T-helper 1 cell treated with Interleukin-12 subunit alpha and Interleukin-12 subunit beta and Interleukin-4 antibody, amounts not matched to agents 30 ng/mL and 1 ng/mL, for 36 hours (primary cell): Measurements from ENCODE around the gene SRGN. TPM values are rescaled to one million over a fixed set of nuclear protein-coding genes. Genes with fewer than 3 reads are reported as not detected.

Source experiments
- intact Hi-C: fragments of 100-400 bp; cut with micrococcal nuclease; formaldehyde crosslinking; loops from one replicate; pipeline ENCODE4 v1.15.1; 2024
- total RNA-seq: library from RNA; stranded (reverse); gene quantifications from 2 replicates; pipeline ENCODE4 v1.2.3, GENCODE V29; 2022

The SRGN gene
- total RNA-seq, 1 donor from 2014 or later, result 300 TPM

DNA sequence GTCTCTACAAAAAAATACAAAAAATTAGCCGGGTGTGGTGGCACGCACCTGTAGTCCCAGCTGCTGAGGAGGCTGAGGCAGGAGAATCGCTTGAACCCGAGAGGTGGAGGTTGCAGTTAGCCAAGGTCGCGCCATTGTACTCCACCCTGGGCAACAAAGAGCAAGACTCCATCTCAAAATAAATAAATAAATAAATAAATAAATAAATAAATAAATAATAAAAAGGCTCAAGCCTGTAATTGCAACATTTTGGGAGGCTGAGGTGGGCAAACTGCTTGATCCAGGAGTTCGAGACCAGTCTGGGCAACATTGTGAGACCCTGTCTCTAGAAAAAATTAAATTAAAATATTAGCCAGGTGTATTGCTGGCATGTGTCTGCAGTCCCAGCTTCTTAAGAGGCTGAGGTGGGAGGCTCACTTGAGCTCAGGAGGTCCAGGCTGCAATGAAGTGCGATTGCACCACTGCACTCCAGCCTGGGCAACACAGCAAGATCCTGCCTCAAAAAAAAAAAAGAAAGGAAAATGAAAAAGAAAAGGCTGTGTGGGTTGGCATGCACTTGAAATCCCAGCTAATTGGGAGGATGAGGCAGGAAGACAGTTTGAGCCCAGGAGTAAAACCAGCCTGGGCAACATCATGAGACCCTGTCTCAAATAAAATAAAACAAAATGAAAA is 27.6 kb upstream of the SRGN start:
- intact Hi-C loops, result no loop called here

DNA sequence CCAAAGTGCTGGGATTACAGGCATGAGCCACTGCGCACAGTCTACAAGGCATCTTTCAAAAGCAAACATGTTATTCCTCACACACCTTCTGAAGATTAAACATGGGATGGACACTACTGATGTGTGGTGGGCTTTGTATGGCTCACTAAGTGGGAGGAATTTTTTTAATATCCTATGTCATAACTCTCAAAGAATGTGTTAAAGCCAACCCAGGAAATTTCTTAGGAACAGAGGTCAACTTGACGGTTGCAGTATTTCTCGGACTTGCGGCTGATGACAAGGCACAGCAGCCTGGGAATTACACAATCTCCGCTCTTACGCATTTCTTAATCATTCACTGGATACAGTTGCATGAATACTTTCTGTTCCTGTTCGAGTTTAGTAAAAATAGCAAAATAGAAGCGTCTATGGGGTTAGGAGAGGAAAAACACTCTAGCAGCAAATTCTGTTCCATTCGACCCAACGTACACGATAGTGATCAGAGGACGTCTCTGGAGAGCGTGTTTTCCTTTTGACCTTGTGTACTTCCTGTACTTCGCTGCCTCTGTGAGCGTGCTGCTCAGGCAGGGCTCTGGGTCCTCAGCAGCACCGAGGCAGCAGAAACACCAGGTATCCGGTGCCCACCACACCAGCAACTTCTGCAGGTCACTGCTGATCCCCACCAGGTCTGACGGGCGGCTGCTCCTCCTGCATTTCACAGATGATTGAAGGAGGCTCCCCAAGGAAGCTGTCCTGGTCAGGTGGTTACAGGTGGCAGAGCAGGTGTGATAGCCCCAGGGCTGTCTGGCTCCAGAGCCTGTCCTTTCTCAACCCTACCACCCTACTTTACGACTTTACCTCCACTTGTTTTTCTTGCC is 26.4 kb upstream of the SRGN start:
- intact Hi-C loops, result no loop called here

DNA sequence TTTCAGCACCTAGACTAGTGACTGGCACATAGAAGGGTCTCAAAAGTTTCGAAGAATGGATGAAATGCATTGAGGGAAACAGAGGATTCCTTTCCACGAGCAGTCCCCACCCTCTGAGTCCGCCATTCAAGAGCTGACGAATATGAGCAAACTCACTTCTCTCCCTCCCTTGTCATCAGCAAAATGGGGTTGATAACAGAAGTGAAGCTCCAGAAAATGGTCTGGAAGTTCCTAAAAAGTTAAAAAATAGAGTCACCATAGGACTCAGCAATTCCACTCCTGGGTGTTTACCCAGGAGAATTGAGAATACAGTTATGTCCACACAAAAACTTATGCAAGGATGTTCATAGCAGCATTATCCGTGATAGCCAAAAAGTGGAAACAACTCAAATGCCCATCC is 25.0 kb upstream of the SRGN start:
- intact Hi-C loops, result no loop called here

DNA sequence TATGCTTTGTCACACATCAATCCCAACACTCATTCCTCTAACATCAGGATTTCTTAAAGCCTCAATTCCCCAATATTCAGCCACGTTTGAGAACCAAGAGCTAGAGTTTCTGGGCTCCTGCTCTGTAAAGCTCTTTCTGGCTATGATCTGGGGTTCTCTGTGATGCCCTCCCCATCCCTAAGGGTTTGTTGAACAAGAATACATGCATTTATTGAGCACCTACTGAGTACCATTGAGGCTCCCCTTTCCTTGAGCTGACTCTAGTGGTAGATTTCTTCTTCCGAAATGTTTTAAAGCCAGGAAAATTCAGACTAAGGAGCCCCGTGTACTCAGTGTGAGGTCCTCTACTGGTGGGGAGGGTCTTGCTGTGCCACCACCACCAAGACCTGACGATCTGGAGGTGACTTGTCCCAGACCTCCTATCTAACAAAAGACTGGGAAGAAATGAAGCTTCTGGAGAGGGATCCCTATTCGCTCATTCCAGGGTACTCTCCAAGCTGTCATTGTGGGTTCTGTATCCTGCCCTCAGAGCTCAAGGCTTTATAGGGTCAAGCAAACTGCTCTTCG is 23.1 kb upstream of the SRGN start:
- intact Hi-C loops, result no loop called here

DNA sequence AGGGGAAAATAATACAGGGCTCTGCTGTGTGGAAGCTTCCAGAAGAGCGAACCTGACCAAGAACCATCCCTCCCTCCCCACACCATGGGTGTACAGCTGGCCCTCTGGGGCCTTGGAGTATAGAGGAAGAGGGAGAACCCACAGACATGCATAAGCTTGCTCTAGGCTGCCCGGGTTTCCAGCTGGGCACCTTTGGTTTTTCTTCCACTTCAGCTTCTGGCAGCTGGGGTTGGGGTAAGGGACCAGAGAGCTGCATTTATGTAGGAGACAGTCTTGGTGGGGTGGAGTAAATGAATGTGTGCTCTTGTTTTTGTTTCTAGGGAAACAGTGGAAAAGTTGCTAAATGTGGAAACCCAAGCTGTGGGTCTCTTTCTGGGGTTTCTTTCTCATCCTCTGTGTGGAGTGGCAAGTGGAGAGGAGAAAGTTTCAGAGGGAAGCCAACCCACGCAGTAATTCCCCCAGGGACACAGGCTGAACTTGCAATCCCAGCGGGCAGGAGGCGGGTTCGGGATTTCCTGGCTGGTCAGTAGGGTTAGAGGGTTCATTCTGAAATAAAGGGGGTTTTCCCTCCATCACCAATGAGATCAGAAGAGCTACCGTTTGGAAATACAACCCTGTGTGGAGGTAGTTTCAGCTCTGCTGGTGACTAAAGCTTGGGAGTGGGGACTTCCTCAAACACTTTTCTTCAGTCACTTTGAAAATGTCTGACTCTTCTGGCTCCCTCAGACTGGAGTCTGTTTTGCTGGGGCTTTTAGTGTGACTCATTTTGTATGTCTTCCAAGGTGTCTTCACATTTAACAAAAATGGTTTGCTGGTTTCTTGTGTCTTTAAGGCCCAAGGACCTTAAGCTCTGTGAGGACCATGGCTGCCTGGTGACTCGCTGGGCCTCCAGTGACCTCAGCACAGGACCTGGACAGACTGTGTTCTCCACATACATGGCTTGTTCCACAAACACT is 22.2 kb upstream of the SRGN start:
- intact Hi-C loops, result loop anchor here (1.0 kb wide), 3 partner anchors 10 to 22 kb away; no protein-coding TSS in a partner anchor

DNA sequence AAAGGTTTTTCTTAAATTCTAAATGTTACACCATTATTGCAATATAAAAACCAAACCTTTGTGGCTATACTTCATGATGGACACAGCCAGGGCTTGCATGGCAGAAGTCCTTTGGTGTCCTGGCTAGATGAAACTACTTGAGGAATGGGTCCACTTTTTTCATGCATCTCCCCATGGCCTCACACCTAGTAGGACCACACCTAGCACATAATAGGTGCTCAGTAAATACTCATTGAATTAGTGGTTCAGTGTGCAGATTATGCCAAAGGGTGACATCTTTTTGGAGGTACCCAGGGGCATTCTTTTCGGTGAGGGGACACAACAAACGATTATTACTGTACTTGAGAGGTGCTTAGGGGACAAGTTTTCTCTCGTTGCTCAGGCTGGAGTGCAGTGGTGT is 20.7 kb upstream of the SRGN start:
- intact Hi-C loops, result no loop called here

DNA sequence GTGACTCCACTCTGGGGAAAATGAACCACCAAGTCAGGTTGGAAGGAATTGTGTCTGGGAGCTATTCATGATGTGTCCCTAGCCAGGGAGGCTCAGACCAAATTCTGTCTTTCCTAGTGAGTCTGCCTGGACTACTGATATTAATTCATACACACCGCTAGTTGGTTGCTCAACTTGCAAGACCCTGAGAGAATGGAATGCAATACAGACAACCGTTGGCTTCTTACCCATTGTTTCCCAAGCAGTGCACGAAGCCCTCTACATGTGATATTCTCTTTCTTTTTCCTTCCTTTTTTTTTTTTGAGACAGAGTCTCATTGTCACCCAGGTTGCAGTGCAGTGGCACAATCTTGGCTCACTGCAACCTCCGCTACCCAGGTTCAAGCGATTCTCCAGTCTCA is 19.4 kb upstream of the SRGN start:
- intact Hi-C loops, result no loop called here

DNA sequence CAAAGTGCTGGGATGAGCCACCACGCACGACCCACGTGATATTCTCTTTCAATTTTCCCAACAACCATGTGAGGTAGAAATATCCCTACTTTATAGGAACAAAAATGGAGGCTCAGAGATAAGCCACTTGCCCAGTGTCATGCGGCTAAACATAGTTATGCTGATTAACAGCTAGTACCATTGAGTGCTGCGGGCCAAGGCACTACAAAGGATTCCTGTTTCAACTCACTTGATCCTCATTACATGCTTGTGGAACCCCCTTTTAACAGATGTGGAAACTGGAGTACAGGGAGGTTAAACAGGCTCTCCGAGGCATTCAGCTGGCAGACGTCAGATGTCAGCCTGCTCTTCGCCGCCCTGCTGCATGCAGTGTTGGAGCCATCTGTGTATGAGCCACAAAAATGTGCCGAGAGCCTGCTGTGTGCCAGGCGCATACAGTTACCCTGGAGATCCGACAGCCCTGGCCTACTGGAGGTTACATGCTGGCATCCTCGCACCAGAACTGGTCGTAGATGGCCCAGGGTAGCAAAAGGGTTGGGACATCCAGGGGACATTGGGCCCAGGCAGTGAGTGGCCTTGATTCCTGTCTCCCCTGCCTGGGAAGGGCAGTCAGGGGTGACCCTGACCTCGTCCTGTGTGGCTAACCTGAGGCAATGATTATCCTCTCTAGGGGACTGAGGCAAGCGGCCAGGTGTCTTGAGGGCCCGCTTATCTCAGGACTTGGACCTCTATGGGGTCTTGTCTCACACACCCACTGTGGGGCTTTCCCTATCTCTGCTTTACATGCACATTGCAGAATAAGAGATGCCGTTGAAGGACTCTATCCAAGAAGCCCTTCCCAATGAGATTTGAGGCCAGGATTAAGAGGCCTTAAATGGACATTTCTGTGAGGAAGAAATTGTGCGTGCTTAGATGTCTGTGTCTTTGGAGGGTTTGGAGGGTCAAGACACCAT is 18.5 kb upstream of the SRGN start:
- intact Hi-C loops, result no loop called here

DNA sequence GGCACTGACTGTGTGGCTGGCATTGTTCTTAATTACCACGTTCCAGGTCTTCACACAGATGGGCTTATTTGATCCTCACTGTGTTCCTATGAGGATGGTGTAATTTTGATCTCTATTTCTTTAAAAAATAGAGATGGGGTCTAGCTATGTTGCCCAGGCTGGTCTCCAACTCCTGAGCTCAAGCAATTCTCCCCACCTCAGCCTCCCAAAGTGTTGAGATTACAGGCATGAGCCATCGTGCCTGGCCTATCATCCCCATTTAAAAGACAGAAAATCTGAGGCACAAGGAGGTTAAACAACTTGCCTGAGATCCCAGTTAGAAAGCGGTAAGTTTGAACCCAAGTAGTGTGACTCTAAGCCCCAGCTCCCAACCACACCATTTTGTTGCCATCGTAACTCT is 17.0 kb upstream of the SRGN start:
- intact Hi-C loops, result no loop called here

DNA sequence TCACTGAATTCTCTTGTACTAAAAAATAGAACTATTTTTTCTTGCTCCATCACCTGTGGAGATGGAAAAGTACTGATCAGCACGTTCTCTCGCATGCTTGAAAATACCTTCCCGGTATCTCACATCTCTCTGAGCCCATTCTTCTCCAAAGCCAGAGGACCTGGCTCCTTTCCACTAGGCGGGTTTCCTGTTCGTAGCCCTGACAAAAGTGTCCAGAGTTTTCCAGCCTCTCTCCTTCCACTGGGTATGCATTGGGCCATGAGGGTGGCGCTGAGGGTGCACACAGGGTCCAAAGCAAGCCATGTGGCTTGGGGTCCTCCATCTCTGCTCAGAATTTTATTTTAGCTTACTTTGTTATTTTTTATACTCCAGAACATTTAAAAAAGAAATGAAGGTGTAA is 16.3 kb upstream of the SRGN start:
- intact Hi-C loops, result no loop called here

DNA sequence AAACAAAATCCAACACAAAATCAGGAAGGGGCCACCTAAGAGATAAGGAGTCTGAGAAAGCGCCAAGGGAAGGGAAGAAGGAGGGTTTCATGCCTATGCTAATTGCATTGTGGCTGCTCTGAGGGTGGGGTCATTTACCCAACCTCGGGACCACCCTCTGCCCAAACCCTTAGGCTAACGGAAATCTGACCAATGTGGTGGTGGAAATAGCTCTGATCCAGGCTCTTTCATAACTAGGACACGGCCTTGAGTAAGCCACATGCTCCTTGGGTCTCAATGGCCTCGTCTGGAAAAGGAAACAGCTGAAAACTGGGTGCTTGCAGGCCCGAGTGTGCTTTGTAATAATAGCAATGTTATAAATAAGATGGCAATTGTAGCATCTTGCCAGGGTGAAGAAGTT is 14.9 kb upstream of the SRGN start:
- intact Hi-C loops, result no loop called here

DNA sequence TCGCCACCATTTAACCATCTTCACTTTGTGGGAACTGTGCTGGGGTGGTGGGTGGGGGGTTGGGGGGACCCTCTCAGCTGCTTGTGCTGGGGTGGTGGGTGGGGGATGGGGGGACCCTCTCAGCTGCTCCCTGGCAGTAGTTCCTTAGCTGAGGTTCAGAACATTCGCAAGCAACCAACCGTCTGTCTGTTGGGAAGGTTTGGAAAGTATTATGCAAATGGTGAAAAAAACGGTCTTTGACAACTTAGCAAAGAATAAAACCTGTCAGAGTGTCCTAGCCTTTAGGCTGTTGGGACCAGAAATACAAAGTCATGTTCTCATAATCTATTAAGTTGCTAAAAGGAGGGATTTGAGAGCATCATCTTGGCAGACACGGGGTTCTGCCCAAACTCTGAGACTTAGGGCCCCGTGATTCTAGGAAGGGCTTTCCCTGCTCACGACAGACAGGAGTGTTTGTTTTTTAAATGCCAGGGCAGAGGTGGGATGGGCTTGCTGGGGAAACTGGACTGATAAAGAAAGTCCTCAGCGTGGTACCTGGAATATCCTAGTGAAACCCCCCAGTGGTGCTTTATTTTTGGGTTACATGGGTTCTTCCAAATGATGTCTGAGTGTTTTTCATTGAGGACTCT is 14.1 kb upstream of the SRGN start:
- intact Hi-C loops, result no loop called here

DNA sequence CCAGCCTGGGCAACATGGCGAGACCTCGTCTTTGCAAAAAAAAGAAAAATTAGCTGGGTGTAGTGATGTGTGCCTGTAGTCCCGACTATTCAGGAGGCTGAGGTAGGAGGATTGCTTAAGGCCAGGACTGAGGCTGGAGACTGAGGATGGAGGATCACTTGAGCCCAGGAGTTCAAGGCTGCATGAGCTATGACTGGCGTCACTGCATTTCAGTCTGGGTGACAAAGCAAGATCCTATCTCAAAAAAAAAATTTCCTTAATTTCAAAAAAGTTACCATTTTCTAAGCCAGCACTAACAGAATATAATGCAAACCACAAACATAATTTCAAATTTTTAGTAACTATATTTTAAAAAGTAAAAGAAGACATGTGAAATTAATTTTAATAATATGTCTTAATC is 13.4 kb upstream of the SRGN start:
- intact Hi-C loops, result no loop called here

DNA sequence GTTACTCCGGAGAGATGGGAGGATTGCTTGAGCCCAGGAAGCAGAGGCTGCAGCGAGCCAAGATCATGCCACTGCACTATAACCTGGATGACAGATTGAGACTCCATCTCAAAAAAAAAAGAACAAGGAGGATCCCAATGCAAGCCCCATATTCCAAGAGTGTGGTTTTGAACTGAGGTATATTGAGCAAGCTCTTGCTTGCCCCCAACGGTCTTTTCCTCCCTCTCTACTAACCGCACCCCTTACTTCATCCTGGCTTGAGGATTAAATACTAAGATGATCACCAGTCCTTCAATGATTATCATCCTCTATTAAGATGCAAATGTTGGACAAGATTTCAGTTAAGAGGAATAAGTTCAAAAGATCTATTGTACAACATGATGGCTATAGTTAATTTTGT is 12.5 kb upstream of the SRGN start:
- intact Hi-C loops, result no loop called here

DNA sequence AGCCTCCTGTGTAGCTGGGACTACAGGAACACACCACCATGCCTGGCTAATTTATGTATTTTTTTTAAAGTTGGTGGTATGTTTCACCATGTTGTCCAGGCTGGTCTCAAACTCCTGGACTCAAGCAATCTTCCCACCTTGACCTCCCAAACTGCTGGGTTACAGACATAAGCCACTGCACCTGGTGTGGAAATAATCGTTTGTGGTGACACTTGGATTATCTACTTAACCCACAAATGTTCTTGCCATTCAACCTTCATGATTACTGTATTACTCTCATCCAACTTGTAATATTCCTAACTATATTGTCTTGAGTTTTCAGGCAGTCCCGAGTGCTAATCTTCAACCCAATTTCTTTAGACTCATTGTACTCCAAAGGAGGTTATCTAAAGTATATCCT is 9.6 kb upstream of the SRGN start:
- intact Hi-C loops, result no loop called here

DNA sequence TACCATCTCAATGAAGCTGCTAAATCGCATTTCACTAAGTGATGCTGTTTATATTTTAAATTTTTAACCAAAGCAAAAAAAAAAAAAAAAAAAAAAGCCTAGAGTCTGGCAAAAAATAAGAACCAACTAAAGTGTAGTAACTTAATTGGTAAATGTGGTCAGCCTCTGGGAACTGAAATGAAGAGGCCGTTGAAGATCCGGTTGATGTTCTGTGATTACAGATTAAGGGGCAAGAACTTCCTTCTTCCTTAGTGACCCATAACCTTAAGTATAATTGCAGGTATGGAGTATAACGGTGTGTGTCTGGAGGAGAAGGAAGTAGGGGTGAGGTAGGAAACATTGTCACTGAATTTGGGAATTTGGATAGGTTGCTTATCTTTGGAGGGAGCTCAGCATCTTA is 7.7 kb upstream of the SRGN start:
- intact Hi-C loops, result no loop called here

DNA sequence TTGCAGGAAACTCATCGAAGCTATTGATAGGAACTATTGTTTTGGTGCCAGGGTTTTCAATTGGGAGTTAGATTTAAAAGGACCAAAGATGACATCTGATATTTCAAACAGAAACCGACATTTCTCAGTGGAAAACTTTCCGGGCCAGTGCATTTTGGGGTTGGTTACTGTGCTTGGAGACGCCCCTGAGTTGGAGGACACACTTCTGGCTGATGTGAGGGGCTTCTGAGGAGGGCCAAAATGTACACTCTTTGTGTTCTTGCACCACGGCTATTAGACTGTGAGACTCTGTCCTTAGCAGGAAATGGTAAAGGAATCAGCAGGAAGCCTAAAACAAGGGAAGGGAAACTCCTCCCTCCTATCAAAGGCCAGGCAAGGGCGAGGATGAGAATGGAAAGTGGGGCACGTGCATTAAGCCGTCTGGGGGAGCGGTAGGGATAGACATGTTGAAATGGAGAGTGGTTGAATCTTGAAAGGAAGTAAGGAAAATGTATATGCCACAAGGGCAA is 1.8 kb upstream of the SRGN start:
- intact Hi-C loops, result no loop called here

DNA sequence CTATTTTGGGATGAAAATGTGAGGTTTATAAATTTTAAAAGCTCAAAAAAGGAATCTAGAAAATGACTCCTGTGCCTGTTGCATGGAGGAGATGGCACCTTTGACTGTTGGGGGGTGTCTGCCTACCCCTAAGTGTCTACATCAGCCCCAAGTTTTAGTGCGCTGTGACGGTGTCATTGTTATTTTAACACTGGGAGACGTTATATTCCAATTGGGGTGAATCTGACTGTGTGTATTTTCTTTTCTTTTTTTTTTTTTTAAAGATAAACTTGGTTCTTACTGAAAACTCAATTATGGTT is 517 bp downstream of the SRGN start:
- intact Hi-C loops, result loop anchor here (2.0 kb wide), 1 partner anchor 34 kb away; no protein-coding TSS in a partner anchor

DNA sequence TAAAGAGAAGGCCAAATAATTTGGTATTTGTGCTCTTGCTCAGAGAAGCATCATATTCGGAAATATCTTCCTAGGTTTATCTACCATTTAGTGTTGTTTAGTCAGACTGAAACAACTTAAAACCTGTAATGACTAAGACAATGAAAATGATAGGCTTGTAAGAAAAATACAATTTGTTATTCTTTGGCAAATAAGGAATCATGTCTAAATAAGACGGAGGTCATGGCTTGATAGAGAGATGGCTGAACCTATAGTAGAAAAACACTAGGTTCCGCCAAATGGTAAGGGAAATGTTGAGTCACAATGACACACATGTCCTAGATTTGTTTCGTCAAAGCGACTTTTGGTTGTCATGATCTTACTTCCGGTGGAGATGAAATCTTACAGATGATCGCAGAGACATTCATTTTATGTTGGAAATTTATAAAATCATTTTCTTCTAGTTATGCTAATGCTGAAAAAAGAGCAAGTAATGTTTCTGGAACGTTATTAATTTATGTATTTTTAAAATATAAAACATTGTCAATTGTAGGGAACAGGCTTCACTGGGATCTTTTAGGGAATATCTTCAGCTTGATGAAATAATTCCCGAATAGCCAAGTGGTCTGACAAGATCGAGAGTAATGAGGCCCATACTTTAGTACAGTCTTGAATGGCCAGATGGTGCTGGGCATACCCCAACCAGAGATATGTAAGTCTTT is 1.0 kb downstream of the SRGN start:
- intact Hi-C loops, result loop anchor here (2.0 kb wide), 1 partner anchor 34 kb away; no protein-coding TSS in a partner anchor
